ELR (cell line): ENCODE measurements around the gene LRPAP1.

Experiments used
- DNase-seq: peaks from one replicate; pipeline ENCODE4 v3.0.0-alpha.2; 2015; ENCODE audit warnings: low read depth

Gene LRPAP1

DNA sequence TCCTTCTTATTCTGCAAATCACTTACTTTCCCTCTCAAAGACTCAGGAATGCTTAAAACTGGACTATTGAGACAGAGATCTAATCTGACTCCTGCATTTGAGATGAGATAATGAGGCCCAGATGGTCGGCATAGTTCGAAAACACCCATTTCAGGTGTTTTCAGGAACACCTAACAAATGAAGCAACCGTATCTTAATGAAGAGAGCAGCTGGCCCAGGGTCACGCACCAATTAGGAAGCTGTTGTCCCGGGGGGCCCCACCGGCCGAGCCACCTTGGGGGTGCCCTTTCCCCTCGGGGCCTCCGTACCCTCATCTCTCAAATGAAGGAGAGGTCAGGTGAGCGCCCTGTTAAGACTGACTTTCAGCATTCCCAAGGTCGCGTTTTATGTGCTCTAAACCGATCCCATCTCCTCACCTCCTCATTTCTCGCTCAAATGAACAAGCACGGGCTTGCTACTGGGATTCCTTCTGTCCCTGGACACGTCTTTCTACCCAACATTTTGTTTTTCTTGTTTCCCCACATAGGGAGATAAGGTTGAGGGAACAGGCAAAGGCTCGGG lies 824 bp downstream of the LRPAP1 start:
- DNase-seq, result peak; percentile 17

DNA sequence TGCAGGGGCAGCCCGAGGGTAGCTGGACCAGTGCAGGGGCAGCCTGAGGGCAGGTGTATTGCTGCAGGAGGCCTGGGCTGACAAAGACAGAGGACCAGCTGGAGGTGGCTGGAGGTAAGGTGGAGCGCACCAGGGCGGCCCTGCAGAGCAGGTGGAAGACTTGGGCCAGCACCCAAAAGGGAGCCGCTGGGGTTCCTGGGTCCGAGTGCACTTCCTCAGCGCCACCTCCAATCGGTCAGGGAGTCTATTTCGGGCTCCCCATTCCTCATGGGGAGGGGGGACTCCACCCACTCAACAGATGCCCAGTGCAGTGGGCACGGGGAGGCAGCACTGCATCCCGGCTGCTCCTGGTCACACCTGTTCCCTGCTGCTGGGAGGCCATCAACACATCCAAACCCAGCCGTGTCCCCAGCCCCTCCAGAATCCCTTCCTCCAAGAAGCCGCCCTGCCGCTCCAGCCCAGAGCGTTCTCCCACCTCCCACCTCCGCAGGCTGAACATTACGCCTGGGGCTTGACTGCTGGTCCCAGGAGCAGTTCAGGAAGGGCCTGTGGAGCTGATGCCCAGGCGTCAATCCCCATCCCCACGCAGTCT lies 1.5 kb downstream of the LRPAP1 start:
- DNase-seq, result no peak

DNA sequence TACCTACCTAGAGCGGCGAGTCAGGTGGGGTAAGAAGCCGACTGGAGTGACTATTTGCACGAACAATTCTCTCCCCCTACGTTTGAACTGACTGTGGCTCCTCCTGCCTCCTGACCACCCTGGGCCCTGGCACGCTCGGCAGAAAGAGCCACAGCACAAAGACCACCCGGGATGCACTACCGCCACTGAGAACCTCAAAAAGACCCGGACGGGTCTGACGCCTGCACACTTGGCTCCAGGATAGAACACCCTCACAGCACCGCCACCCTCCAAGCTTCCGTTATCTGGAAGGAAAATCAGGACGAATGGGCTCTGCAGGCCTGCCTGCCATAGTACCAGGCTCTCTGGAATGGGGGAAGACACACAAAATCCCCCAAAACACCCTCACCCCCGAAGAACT lies 2.2 kb downstream of the LRPAP1 start:
- no peak for DNase-seq

DNA sequence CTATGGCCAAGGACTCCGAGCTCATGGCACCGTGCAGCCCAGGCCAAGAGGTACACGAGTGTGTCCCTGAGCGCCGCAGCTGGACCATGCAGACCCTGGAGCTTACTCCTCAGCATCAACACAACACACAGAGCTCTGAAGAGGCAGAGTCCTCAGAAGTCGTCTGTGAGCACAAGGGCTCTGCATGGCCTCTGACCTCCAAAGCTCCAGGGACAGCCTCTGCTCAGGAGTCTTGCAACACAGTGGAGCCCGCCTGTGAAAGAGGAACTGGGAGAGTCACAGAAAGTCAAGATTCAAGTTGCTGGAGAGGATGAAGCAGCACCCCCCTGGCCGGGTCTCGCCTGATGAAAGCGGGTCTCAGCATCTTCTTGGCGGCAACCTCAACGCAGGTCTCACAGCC lies 2.9 kb downstream of the LRPAP1 start:
- DNase-seq, result no peak

DNA sequence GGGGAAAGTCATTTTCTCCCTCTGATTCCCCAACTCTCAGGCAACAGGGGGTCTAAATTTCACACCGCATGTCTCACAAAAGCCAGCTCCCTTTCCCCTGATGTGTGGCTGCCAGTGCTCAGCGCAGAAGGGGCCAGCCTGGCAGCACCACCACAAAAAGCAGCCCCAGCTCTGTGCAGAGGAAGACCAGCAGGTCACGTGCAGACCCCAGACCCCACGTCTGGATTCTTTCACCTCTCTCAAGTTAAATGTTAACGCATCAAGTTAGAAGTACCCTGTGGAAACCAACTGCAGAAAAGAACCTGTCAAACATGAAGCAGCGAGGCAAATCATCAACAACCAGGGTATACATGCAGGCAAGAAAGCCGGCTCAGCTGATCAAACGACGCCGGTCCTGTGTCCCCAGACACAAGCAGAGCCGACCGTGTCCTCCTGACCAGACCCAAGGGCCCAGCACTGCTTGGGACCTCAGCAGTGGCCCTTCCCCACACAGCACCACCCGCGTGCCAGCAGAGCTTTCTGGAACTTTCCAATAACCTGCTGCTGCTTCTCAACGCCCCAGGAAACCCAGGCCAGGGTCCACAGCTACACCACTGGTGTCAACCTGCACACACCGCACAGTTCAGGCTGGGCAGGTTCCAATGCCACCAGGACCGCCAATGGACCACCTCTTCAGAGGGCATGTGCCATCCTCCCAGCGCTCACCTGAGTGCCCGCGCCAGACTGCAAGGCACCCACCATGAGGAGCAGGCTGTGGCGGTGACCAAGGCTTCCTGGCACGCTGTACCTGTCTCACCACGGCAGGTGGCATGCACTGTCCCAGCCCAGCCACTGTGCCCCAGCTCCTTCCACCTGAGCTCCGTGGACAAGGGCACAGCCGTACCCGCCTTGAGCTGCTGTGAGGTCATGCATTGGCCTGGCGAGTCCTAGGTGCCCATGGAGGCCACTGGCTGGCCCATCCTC lies 4.0 kb downstream of the LRPAP1 start:
- DNase-seq, result no peak

DNA sequence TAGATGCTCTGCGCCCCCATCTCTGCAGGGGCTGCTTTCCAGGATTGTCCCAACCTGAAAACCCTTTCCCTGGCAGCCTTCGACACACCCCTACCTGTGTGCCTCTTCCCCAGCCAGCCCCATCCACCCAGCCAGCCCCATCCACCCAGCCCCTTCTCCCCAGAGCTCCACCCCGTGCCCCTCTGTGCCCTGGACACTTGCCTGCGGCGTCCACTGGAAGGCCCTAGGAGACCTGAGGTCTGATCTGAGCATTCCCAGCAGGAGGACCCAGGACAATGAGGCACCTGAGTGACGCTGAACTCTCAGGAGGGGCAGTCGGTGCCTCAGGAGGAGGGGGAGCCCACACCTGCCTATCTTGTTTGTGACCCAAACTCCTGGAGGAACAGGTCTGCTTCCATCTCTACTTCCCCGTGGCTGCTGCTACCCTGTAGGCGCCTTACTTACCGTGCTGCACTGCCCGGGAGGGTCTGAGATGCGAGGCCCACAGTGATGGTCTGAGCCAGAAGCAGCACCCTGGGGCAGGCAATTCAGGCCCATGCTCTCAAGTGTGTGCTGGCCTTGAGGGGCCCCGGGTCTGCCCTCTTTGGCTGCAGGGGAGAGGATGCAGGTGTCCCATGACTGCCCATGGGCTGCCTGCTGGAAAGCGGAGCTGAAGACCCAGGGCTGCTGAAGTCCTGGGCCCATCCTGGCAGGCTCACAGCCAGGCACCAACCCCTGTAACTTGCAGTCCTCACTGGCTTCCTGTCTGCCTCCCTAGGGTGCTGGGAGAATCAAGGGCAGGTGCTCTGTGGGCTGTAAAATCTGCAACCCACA lies 4.9 kb downstream of the LRPAP1 start:
- DNase-seq, result no peak

DNA sequence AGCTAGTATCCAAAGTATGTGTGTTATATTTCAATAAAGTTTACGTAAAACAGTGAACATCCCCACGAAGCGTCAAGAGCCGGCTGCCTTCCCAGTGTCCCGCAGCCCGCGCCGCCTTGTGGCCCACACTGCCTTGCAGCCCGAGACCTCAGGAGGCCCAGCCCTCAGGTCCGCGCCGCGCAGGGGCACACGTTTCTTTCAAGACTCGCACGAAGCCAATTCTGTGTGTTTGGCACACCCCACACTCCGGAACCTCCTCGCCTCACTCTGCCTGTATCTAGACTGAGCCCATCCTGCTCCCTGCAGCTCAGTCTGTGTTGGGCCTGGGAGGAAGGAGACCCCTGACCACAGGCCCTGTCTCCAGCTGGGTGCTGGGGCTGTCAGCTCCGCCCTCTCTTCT lies 5.8 kb downstream of the LRPAP1 start:
- no peak for DNase-seq

DNA sequence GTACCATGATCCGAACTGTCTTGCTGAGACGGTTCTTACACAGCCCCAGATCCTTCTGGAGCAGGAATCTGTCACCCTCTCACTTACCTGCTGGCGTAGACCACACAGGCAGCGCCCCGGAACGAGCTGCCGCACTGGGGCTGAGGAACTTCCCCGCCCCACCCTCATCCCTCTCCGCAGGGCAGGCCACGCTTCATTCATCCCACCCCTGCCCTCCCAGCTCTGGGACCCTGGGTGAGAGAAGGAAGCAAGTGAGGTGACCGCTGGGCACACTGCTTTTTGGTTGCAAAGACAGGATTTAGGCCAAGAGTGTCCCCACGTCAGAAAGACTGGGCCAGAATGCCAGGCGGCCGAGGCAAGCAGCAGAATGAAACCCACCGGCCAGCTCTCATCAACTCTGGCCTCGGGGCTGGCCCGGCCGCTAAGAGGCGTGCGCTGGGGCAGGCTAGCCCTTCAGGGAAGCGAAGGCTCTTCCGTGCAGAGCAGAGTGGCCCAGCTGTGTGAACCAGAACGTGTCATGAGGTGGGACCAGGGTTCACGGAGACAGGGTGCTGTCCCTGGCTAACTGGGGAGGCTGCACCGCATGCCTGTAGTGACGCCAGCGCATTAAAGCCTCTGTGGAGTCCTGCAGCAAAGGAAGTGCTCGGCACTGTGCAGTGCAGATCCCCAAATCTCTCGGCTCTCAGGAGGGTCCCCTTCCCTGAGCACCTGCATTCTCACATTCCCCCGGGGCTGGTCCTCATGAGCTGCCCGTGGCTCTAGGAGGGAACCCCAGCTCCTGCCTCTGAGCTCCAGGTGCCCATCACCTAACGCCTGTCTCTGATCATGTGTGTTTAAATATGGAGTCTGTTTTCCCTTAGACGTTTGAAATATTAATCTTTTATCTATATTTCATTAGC lies 6.4 kb downstream of the LRPAP1 start:
- no peak for DNase-seq

DNA sequence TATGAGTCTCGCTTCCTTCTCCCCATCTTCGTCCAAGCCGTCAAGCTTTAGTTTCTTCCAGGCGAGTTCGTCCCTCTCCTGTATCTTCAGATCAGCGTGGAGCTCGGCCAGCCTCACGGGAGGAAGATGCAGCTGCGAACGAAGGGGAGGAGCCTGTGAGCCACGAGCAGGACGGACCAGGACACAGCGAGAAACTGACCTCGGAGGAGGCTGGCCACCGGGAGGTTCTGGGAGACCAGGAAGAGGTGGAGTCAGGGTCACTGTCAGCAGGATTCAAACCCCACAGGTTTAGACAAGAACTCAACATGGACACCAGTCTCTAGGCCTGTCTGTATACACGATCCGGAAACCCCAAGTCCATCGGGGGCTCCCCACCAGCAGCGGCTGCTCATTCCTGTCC lies 7.3 kb downstream of the LRPAP1 start:
- DNase-seq, result no peak

DNA sequence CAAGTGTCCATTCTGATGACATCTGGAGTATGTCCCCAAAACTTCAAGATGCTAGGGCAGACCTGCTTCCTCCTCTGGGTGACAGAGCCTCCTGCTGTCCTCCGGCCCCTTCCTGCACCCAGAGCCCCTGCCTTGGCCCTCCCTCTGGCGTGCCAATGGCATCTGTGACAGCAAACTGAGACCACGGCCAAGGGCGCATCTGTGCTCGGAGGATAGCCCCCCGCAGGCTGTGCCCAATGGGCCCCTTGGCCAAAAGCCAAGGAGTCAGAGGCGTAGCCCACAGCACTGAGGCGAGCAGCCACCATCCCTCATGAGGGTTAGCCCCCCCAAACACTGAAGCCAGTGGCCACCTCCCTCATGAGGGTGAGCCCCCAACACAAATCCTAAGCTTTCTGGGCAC lies 7.9 kb downstream of the LRPAP1 start:
- DNase-seq, result no peak

DNA sequence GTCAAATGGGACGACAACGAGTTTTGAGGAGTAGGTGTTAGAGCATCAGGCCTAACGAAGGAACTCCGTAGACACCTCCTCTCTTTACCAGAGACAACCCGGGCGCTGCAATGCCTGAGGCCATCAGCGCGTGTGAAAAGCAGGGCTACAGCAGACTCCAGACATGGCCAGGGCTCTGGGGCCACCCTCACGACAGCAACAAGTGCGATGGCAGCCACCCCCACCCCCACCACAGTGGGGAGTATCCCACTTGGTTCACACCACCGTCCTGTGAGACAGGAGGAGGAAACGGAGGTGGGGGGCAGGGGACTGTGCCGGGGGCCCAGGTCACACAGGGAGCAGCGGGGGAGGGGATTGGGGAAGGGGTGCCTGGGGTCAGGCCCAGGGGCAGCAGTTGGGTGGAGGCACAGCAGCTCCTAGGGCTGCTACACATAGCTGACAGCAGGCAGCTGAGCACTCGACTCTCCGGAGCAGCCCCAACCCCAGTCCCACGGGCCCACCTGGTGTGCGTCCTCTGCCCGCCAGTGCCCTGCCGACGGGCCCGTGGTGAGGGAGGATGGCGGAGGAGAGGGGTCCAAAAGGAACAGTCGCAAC lies 8.5 kb downstream of the LRPAP1 start:
- DNase-seq, result no peak

DNA sequence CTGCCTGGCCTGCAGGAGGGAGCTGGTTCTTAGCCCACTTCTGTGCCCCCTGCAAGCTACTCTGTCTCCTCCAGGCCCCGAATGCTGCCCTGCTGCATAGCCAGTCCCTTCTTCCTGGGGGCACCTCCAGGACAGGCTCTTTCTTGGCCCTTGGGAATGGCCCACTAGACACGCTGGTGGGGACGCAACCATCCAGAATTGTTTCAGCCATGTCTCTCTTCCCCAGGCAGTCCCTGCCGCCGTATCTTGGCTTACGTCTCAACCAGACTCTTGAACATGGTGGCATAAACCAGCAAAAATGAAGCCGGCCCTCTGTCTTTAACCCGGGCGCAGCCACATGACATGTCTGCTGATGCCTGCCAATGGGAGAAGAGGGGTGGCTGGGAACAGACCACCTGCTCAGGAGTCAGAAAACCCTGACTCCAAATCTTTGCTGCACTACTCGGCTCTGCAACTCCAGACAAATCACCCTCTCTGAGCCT lies 9.0 kb downstream of the LRPAP1 start:
- DNase-seq, result no peak

DNA sequence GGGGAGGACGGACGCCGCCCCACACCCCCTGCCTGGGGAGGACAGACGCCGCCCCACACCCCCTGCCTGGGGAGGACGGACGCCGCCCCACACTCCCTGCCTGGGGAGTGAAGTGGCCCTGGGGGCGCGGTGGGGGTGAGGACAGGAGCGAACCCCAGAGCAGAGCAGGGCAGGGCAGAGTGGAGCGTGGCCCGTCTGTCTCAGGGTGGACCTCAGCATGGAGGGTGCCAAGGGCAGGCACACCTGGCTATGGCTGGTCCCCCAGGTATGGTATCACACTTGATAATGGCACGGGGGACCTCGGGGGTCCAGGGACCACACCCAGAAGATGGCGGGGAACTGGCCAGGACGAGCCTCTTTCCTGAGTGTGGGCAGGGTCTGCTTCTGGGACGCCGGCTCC lies 9.6 kb downstream of the LRPAP1 start:
- DNase-seq, result no peak

DNA sequence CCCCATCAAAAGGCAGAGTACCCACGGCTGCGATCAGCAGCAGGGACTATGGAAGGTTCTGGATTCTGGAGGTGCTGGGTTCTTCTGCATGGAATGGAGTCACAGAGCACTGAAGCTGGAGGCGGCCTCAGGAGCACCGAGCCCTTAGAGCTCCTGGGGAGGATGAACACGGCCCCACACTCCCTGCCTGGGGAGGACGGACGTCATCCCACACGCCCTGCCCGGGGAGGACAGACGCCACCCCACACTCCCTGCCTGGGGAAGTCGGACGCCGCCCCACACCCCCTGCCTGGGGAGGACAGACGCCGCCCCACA lies 9.9 kb downstream of the LRPAP1 start:
- DNase-seq, result no peak

DNA sequence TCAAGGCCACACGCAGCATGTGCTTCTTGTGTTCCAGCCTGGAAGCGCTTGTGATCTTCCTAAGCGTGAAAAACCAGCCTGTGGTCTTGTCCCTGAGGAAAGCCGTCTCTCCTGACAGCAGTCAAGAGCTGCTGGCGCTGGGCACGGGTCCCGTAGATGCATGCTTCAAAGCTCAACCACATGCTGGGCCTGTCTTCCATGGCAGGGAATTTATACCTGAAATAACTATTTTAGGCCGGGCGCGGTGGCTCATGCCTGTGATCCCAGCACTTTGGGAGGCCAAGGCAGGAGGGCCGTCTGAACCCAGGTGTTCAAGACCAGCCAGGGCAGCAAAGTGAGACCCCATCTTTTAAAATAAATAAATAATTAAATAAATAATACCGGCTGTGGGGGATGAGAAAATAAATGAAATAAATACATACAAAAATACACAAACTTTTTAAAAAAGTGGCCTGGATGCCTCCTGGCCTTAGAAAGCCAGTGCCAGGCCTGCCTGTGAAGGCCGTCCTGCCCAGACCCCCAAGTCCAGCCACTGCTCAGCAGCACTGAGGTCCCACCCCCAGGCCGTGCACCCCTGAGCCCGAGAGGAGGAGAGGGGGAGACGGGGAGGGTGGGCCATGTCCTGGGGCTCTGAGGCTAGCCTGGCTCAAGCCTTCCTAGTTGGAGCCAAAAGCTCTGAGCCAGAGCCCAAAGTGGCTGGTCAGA lies 10.4 kb downstream of the LRPAP1 start:
- no peak for DNase-seq

DNA sequence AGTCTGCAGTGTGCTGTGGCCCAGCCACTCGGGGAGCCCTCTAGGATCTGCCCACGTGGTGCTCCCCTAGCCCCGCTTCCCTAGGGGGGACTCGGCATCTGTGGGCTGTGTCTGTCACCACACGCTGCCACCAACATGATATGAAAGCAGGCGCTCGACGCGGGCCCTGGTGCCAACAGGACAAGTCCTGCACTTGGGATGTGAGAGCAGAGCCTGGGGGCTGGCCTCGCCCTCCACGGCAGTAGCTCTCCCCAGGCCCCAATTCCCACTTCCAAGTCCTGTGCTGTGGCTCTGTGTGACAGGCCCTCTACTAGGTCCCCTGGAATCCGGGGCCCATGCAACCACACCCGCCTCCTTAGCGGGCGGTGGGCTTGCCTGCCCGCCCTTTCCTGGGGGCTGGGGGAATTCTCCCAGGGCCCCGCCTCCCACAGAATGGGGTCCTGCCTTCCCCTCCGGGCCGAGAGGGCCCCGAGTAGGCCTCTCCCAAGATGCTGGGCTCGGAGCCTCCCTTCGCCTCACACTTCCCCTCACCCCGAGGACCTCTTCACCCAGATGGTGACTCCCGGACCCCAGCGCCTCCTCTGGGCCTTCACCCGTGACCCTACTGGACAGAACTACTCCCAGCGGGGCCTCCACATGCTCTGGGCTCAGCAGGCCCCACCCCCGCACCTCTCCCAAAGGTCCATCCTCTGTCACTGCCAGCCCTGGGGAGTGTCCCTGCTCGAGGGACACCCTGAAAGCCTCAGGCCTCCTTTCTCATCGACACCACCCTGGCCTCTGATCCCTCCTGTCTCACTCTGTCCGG lies 11.2 kb downstream of the LRPAP1 start:
- DNase-seq, result no peak

DNA sequence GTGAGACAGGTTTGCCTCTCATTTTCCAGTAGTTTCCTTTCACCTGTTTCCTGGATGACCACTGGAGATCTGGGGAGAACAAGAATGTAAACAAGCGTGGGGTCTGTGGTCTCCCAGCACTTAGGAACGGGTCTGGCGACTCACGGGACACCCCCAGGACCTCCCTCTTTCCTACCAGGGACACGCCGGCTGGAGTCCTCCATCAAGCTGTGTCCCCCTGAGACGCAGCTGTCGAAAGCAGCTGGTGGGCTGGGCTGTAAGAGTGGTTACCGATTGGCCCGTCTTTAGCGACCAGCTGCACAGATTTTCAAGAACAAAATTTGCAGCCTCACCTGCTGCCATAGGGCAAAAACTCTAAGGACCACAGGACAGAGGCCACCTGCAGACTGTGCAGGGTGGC lies 11.9 kb downstream of the LRPAP1 start:
- DNase-seq, result no peak

DNA sequence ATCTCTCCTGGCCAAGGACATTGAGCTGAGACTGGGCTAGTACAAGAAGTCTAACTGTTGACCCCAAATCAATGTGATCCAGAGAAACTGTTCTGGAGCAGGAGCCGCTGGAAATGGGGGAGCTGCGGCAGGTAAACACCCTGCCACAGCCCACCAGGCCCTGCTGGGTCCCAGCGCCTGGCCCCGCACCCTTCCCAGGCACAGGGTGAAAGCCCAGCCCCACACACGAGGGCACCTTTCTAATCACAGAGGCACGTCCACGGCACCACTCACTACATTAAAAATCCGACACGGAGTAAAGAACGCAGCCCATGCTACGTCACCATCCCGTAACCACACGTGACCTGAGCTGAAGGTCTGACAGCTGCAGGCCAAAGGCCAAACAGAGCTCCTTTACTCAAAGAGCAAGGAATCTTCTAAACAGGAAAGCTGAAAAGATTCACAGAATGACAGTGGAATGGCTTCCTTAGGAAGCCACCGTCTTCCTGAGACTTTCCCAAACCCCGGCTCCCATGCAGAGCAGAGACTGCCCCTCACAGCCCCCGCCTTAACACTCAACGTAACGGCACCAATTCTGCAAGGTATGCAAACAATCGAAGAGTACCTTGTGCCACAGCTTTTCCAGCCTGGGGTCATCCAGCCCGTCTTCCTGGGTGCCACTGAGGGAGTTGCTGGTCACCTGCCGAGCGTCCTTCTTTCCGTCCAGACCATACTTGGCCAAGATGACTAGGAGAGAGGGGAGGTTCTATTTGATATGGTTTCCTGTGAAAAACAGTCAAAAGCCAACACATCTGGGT lies 12.6 kb downstream of the LRPAP1 start:
- DNase-seq, result no peak

DNA sequence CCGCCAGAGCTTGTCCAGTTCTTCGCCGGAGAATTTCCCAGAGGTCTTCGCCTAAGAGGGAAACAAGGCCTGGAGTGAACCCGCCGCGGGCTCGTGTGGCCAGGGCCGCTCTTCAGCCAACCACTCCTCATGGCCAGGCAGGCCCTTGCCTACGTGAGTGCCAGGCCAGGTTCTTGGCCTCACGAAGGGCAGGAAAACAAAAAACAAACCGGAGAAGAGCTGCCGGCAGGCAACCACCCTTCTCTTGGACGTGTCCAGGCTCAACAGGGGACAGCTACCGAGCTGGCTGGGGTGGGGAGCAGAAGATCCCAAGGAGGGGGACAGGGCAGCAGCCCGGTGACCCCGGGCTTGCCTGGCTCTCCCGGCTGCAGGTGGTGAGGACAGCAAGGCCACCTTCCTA lies 13.3 kb downstream of the LRPAP1 start:
- DNase-seq, result no peak
